A673 (cell line): ENCODE measurements around the gene ZNF493. TPM values are rescaled to one million over a fixed set of nuclear protein-coding genes. Genes with fewer than 3 reads are reported as not detected.

Source experiments
- BruUV-seq: library from RNA; stranded (reverse); fragments of 400-500 nt; replicated peaks from 2 replicates; lab custom pipeline; 2021; lab: Mats Ljungman, UMichigan
- CTCF ChIA-PET: fragments of 300-600 bp; sonication (Branson Sonifier 250); formaldehyde crosslinking; loops from one replicate; lab custom pipeline; 2022; ENCODE audit warnings: antibody characterized with exemption; lab: Charles Lee
- POLR2A ChIA-PET: fragments of 300-600 bp; sonication (Branson Sonifier 250); formaldehyde crosslinking; loops from one replicate; lab custom pipeline; 2022; ENCODE audit warnings: antibody characterized with exemption; ENCODE audit not compliant: low non-redundant PET; lab: Charles Lee
- DNase-seq: peaks from one replicate; pipeline ENCODE4 v3.0.0-alpha.2; 2015; ENCODE audit warnings: low spot score
- H3K27ac ChIP-seq: fragments of 200-600 bp; sonication (generic); 2 replicates; pipeline ENCODE4 v1.5.1; 2016; ENCODE audit warnings: mixed run types, low read depth, mild to moderate bottlenecking, mixed read lengths, antibody characterized with exemption, low read length; ENCODE audit not compliant: poor library complexity, severe bottlenecking
- H3K27me3 ChIP-seq: fragments of 200-600 bp; sonication (generic); replicated peaks from 2 replicates; pipeline ENCODE4 v1.6.1; 2017; ENCODE audit warnings: mixed run types, low read depth, mild to moderate bottlenecking, mixed read lengths, antibody characterized with exemption, low read length; ENCODE audit not compliant: insufficient read depth, poor library complexity
- H3K36me3 ChIP-seq: fragments of 200-600 bp; sonication (generic); 2 replicates; pipeline ENCODE4 v1.6.1; 2016; ENCODE audit warnings: mixed run types, mild to moderate bottlenecking, mixed read lengths, antibody characterized with exemption, low read length; ENCODE audit not compliant: insufficient read depth, poor library complexity, severe bottlenecking
- H3K4me1 ChIP-seq: fragments of 200-600 bp; sonication (generic); 2 replicates; pipeline ENCODE4 v1.6.1; 2017; ENCODE audit warnings: mixed run types, mild to moderate bottlenecking, mixed read lengths, antibody characterized with exemption, low read length; ENCODE audit not compliant: insufficient read depth, poor library complexity, severe bottlenecking
- H3K4me3 ChIP-seq: fragments of 200-600 bp; sonication (generic); 2 replicates; pipeline ENCODE4 v1.5.1; 2016; ENCODE audit warnings: low read depth, mixed run types, mild to moderate bottlenecking, mixed read lengths, low read length; ENCODE audit not compliant: poor library complexity, severe bottlenecking
- H3K9me3 ChIP-seq: fragments of 200-600 bp; sonication (generic); 2 replicates; pipeline ENCODE4 v1.6.1; 2016; ENCODE audit warnings: mixed run types, low read depth, mild to moderate bottlenecking, mixed read lengths, antibody characterized with exemption, low read length; ENCODE audit not compliant: poor library complexity, severe bottlenecking
- EZH2 ChIP-seq: fragments of 200-600 bp; sonication (generic); IDR thresholded peaks from 2 replicates; pipeline ENCODE4 v1.6.1; 2017; ENCODE audit warnings: borderline replicate concordance, low read depth, mild to moderate bottlenecking, mixed read lengths, antibody characterized with exemption, low read length; ENCODE audit not compliant: poor library complexity, severe bottlenecking
- intact Hi-C: fragments of 100-400 bp; cut with micrococcal nuclease; formaldehyde crosslinking; loops from one replicate; pipeline ENCODE4 v1.10.0; 2022; ENCODE audit not compliant: unreplicated experiment
- total RNA-seq: library from RNA; stranded (reverse); gene quantifications from 2 replicates; pipeline ENCODE4 v1.2.3, GENCODE V29; 2021
- TF ChIP-seq, protein P1 (sequence below): fragments of 300-800, 200-600 bp; sonication (generic); conservative IDR thresholded peaks from 2 replicates; pipeline ENCODE4 v1.5.1; 2017; ENCODE audit warnings: low read depth, mild to moderate bottlenecking, antibody characterized with exemption, low read length, moderate library complexity, mixed read lengths

The ZNF493 gene
- total RNA-seq, 1 experiment from 2014 or later = 5.5 TPM

DNA sequence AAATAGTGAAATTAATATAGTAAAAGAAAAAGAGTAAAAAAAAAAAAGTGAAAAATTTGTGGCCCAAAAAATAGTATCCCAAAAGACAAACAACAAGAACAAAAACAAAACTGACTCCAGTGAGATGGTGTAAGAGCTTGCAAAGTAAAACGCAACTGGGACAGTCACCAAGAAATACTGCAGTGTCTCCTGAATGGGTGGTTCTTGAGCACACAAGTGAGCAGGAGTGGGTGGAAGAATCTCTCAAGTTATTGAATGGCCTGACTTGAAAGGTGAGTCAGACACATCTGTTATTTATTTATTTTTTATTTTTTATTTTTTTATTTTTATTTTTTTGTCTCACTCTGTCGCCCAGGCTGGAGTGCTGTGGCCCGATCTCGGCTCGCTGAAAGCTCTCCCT is 1.9 kb downstream of the ZNF493 start:
- DNase-seq = no peak
- TF ChIP-seq, protein P1, sequence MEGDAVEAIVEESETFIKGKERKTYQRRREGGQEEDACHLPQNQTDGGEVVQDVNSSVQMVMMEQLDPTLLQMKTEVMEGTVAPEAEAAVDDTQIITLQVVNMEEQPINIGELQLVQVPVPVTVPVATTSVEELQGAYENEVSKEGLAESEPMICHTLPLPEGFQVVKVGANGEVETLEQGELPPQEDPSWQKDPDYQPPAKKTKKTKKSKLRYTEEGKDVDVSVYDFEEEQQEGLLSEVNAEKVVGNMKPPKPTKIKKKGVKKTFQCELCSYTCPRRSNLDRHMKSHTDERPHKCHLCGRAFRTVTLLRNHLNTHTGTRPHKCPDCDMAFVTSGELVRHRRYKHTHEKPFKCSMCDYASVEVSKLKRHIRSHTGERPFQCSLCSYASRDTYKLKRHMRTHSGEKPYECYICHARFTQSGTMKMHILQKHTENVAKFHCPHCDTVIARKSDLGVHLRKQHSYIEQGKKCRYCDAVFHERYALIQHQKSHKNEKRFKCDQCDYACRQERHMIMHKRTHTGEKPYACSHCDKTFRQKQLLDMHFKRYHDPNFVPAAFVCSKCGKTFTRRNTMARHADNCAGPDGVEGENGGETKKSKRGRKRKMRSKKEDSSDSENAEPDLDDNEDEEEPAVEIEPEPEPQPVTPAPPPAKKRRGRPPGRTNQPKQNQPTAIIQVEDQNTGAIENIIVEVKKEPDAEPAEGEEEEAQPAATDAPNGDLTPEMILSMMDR = no peak
- TF ChIP-seq EZH2 = no peak
- BruUV-seq = no TSS peak
- H3K27me3 ChIP-seq = no peaks in the 10 kb centered on the region
- H3K4me3 ChIP-seq = no peak overlapping the region
- ChIA-PET POLR2A (no interaction called here), CTCF (no interaction called here)
- intact Hi-C loops = no loop called here
- H3K9me3 ChIP-seq = peaks cover 9% of the 10 kb centered on the region
- no peak overlapping the region for H3K27ac ChIP-seq
- no peaks in the 10 kb centered on the region for H3K36me3 ChIP-seq
- no peaks in the 10 kb centered on the region for H3K4me1 ChIP-seq

DNA sequence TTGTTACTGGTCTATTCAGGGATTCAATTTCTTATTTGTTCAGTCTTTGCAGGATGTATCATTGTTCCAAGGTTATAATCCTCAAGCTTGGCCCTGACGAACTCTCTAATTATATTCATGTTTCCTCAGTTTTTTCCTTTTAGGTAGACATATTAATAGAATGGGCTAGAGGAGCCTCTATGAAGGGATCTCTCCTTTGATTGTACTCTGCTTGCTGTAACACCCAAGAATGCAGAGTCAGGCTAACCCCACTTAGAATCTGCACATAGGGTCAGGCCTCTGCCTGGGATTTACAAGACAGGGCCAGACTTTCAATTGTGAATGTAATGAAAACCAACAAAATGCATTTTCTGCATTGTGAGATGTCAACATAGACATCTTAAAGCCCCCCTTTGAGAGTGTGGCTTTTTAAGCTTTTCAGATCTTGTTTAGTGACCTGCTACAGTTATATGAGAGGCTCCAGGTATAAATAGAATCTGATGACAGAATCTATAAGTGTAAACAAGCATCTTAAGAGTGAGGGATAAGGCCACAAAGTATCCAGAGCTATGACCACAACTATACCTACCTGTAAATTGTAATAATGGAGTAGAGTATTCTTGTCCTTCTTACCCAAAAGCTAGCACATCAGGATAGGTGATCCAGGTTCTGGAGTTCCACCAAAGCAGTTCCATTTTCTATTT is 5.5 kb downstream of the ZNF493 start:
- Histone ChIP-seq H3K36me3 (peaks cover 7% of the 10 kb centered on the region), H3K4me1 (no peaks in the 10 kb centered on the region), H3K9me3 (peaks cover 18% of the 10 kb centered on the region), H3K27ac (no peak overlapping the region), H3K27me3 (no peaks in the 10 kb centered on the region), H3K4me3 (no peak overlapping the region)
- no peak for DNase-seq
- no peak for TF ChIP-seq EZH2
- TF ChIP-seq, protein P1 = no peak
- ChIA-PET CTCF (no interaction called here), POLR2A (no interaction called here)
- intact Hi-C loops = no loop called here
- no TSS peak for BruUV-seq

DNA sequence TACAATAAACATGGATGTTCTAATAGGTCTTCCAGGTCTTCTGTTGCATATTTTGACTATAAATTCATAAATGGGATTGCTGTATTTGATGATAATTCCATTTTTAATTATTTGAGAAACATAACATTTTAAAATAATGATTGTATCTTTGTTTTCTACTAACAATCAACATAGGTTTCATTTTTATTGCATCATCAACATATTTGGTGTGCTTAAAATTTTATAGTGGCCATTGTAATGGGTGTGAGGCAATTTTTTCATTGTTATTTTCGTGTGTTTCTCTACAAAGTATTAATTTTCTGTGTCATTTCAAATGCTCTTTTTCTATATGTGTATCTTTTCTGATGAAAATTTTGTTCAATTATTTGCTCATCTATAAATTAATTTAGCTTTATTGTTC is 13.2 kb downstream of the ZNF493 start:
- no peaks in the 10 kb centered on the region for H3K27me3 ChIP-seq
- intact Hi-C loops = no loop called here
- no peak overlapping the region for H3K27ac ChIP-seq
- TF ChIP-seq, protein P1 = no peak
- no peak for TF ChIP-seq EZH2
- H3K4me3 ChIP-seq = no peak overlapping the region
- H3K36me3 ChIP-seq = peaks cover 3% of the 10 kb centered on the region
- H3K9me3 ChIP-seq = peaks cover 16% of the 10 kb centered on the region
- CTCF ChIA-PET = no interaction called here
- DNase-seq = no peak
- no peaks in the 10 kb centered on the region for H3K4me1 ChIP-seq
- POLR2A ChIA-PET = no interaction called here
- BruUV-seq = no TSS peak
